ENCODE results near the gene TSPAN4.

The TSPAN4 gene

GRCh38 chr11:801097-801780 is 41.4 kb upstream of the TSPAN4 start:
- no peaks in the 10 kb centered on the region for H3K9me3 Mint-ChIP-seq
- no peak overlapping the region for H3K27ac Mint-ChIP-seq

GRCh38 chr11:802018-802617 is 40.5 kb upstream of the TSPAN4 start:
- peak overlapping the region; percentile 34 for H3K4me3 Mint-ChIP-seq
- DNase-seq (ENCODE audit: low spot score in 2 of 2): no peak
- peaks cover 2% of the 10 kb centered on the region for H3K36me3 Mint-ChIP-seq
- H3K4me1 Mint-ChIP-seq: peaks cover 10% of the 10 kb centered on the region
- no peak overlapping the region for H3K27ac Mint-ChIP-seq
- H3K27me3 Mint-ChIP-seq: no peaks in the 10 kb centered on the region
- no peak for ATAC-seq (ENCODE audit: low read depth)
- no peaks in the 10 kb centered on the region for H3K9me3 Mint-ChIP-seq

More at GRCh38 chr11:801097-801780, 41.4 kb upstream of the TSPAN4 start:
- DNase-seq (ENCODE audit: low spot score in 2 of 2) (no peak), ATAC-seq (ENCODE audit: low read depth) (no peak)
- H3K27me3 Mint-ChIP-seq: no peaks in the 10 kb centered on the region
- H3K36me3 Mint-ChIP-seq: peaks cover 2% of the 10 kb centered on the region
- peaks cover 12% of the 10 kb centered on the region for H3K4me1 Mint-ChIP-seq
- no peak overlapping the region for H3K4me3 Mint-ChIP-seq

- H3K9me3 Mint-ChIP-seq: no peaks in the 10 kb centered on the region
- DNase-seq (ENCODE audit: low spot score in 2 of 2) (no peak), ATAC-seq (ENCODE audit: low read depth) (no peak)
- peak overlapping the region; percentile 11 for H3K4me3 Mint-ChIP-seq
- H3K27me3 Mint-ChIP-seq: no peaks in the 10 kb centered on the region
- H3K36me3 Mint-ChIP-seq: peaks cover 2% of the 10 kb centered on the region
- H3K4me1 Mint-ChIP-seq: peaks cover 12% of the 10 kb centered on the region
- H3K27ac Mint-ChIP-seq: no peak overlapping the region
Measured at GRCh38 chr11:802693-803466, 39.8 kb upstream of the TSPAN4 start.

GRCh38 chr11:803467-803742 is 39.2 kb upstream of the TSPAN4 start:
- Mint-ChIP-seq H3K36me3 (peaks cover 2% of the 10 kb centered on the region), H3K4me3 (peak overlapping the region; percentile 79), H3K9me3 (no peaks in the 10 kb centered on the region), H3K27me3 (no peaks in the 10 kb centered on the region), H3K27ac (no peak overlapping the region), H3K4me1 (peaks cover 13% of the 10 kb centered on the region)
- ATAC-seq (ENCODE audit: low read depth) (no peak), DNase-seq (ENCODE audit: low spot score in 2 of 2) (no peak)

DNA sequence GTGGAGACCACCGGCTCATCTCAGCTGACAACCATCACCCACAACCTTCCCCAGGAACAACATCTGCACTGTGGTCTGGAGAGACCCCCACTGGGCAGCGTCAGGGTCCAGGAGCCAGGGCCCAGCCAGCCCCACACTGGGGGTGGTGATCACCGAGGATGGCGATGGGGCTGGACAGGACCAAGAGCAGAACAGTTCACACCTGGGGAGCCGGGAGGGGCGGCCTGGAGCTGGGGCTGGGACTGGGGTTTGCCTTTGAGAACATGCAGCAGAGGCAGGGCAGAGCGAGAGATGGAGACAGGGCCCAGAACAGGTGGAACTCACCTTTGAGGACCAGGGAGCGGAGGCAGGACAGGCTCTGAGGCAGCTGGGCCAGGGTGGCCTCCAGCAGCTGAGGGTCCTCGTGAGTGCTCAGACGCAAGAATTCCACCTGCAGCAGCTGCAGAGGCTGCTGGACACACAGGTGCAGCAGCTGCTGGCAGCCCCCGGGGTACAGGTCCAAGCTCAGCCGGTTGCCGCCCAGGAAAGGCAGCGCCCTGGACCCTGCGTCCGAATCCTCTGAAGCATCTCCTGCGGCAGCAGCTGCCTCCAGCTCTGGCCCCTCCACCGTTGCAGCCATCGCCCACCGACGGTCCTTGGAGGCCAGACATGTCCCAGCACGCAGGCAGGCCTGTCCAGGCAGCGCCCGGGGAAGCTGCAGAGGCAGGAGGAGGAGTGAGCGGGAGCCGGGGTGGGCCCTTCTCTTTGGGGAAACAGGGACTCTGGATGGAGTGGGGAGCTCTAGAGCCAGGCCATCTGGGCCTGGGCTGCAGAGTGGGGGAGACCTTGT is 38.7 kb upstream of the TSPAN4 start:
- Mint-ChIP-seq H3K4me3 (peak overlapping the region; percentile 79), H3K36me3 (peaks cover 2% of the 10 kb centered on the region), H3K9me3 (no peaks in the 10 kb centered on the region), H3K27ac (peak overlapping the region; percentile 62), H3K4me1 (peaks cover 15% of the 10 kb centered on the region), H3K27me3 (no peaks in the 10 kb centered on the region)
- no peak for DNase-seq (ENCODE audit: low spot score in 2 of 2)
- no peak for ATAC-seq (ENCODE audit: low read depth)

DNA sequence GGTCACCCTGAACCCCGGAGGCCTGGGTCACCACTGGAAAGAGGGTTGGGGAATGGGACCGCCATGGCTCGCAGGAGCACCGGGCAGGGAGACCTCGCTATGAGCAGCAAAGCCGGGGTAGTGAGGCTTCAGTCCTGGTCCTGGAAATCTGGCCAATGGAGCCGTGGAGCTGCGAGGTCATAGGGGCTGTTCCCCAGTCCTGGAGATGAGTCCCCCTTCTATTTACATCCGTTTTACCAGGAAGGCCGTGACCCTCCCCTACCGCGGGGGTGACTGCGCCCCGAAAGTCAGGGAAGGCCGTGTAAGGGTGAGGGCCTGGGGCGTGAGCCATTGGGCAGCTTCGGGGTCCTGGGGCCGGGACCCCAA is 38.1 kb upstream of the TSPAN4 start:
- Mint-ChIP-seq H3K27me3 (no peaks in the 10 kb centered on the region), H3K27ac (peak overlapping the region; percentile 62), H3K9me3 (no peaks in the 10 kb centered on the region), H3K4me3 (peak overlapping the region; percentile 79), H3K4me1 (peaks cover 16% of the 10 kb centered on the region), H3K36me3 (peaks cover 2% of the 10 kb centered on the region)
- DNase-seq (ENCODE audit: low spot score in 2 of 2) (no peak), ATAC-seq (ENCODE audit: low read depth) (no peak)

DNA sequence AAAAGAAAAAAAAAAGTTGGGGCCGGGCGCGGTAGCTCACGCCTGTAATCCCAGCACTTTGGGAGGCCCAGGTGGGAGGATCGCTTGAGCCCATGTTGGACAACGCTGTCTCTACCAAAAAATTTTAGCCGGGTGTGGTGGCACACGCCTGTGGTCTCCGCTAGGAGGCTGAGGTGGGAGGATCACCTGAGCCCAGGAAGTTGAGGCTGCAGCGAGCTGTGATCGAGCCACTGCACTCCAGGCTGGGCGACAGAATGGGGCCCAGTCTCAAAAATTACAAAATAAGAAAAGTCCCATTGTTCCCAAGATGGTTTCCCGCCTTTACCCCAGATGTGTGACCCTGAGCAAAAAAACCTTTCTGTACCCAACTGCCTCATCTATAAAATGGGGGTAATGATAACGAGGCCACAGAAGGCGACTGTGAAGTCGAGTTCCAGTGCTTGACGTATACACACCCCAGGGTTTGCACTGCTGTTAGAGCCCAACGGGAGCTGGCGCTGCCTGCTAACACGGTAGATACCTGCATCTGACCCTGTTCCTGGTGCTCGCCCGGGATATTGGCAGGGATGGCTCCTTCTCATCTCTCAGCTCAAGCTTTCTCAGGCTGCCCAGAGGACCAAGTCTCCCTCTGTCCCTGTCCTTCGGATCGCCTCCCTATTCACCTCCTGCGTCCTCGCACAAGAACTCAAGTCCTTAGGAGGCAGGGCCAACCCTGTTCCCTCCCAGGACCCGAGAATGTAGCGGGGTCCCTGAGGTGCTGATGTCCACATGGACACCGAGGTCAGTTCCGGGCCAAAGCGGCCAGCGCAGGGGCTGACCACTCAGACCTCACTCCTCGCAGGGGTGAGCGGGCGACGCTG is 34.0 kb upstream of the TSPAN4 start:
- ATAC-seq (ENCODE audit: low read depth): no peak
- H3K4me1 Mint-ChIP-seq: peaks cover 21% of the 10 kb centered on the region

DNA sequence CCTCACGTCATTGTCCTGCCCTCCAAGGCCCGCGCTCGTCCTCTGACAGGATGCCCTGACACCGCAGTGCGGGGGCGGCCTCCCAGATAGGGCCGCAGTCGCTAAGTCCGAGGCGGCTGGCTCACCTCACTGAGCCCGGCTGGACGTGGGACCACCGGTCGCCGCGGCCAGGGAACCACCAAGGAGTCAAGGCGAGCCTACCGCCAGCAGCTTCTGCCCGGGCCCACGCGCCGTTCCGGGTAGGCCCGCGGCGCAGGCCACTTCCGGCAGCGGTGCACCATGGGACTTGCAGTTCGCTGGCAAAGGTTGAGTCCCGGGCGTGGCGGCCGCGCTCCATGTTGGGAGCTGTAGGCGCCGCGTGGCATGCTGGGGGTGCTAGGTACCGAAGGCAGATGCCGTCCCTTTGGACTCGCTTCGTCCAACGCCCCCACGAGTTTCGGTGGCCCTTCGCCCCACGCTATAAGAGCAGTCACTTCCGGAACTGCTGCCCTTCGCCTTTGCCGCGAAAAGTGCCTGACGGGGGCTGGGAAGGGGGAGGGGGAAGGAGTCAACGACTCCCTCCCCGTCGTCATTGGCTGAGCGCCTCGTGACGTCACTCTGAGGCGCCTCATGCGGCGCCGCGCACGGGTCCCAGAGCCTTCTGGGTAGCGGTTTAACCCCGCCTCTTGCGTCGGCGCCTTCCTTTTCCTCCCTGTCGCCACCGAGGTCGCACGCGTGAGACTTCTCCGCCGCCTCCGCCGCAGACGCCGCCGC is 33.2 kb upstream of the TSPAN4 start, which contains the start of gene RPLP2:
Gene RPLP2 (plus strand): TSS at position 681 of the 753 bp plus-strand sequence. CDS start 268 bp downstream, outside the sequence.
- peak within 1 kb of the TSS; percentile 96 for H3K27ac Mint-ChIP-seq
- no peaks in the 10 kb centered on the region for H3K27me3 Mint-ChIP-seq
- H3K4me3 Mint-ChIP-seq: peak within 1 kb of the TSS; percentile 94
- peak; percentile 82 for ATAC-seq (ENCODE audit: low read depth)
- peaks cover 8% of the 10 kb centered on the region for H3K36me3 Mint-ChIP-seq
- H3K4me1 Mint-ChIP-seq: peaks cover 20% of the 10 kb centered on the region
- no peaks in the 10 kb centered on the region for H3K9me3 Mint-ChIP-seq
- DNase-seq (ENCODE audit: low spot score in 2 of 2): peak; percentile 96 to 99

More for the DNA sequence above, 34.0 kb upstream of the TSPAN4 start:
- Mint-ChIP-seq H3K9me3 (no peaks in the 10 kb centered on the region), H3K4me3 (peak overlapping the region; percentile 94), H3K27ac (peak overlapping the region; percentile 96), H3K36me3 (peaks cover 5% of the 10 kb centered on the region), H3K27me3 (no peaks in the 10 kb centered on the region)
- no peak for DNase-seq (ENCODE audit: low spot score in 2 of 2)

- Mint-ChIP-seq H3K4me1 (peaks cover 18% of the 10 kb centered on the region), H3K27me3 (no peaks in the 10 kb centered on the region)
Measured at GRCh38 chr11:810040-810567, 32.5 kb upstream of the TSPAN4 start.

DNA sequence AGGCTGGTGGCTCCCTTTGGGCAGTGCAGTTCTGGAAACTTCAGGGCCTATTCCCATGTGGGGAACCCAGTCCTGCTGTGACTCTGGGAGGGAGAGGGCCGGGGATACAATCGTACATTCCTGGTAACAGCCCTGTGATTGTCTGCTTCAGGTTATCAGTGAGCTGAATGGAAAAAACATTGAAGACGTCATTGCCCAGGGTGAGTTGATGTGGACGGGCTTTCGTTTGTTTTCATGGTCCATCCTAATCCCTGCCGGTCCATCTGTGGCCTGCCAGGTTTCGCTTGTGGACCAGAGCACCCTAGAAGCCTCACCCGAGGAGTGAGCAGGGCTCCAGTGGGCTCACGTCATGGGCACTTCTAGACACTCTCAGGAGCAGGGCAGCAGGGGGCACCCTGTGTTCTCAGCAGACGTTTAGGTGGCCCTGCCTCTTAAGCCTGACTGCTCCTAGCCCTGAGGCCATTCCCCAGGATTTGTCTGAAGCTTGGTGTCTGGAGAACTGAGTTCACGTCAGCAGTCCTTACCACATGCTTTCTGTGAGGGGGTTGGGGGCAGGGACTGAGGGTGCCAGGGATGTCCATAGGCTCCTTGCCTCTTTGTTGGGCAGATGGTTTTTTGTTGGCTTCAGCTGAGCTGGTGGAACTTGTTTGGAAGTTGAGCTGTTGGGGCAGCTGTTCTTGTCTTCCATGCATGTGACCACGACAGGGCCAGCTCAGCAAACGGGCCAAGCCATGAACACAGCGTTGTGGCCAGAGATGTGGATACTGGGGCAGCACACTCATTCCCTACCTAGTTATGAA is 31.0 kb upstream of the TSPAN4 start:
- H3K36me3 Mint-ChIP-seq: peaks cover 8% of the 10 kb centered on the region
- no peaks in the 10 kb centered on the region for H3K27me3 Mint-ChIP-seq
- no peaks in the 10 kb centered on the region for H3K9me3 Mint-ChIP-seq
- H3K27ac Mint-ChIP-seq: peak overlapping the region; percentile 60
- H3K4me3 Mint-ChIP-seq: peak overlapping the region; percentile 94
- peaks cover 13% of the 10 kb centered on the region for H3K4me1 Mint-ChIP-seq
- ATAC-seq (ENCODE audit: low read depth) (no peak), DNase-seq (ENCODE audit: low spot score in 2 of 2) (no peak)

More at GRCh38 chr11:810040-810567, 32.5 kb upstream of the TSPAN4 start:
- DNase-seq (ENCODE audit: low spot score in 2 of 2) (no peak), ATAC-seq (ENCODE audit: low read depth) (peak; percentile 13)
- H3K9me3 Mint-ChIP-seq: no peaks in the 10 kb centered on the region
- H3K27ac Mint-ChIP-seq: peak overlapping the region; percentile 96
- peaks cover 8% of the 10 kb centered on the region for H3K36me3 Mint-ChIP-seq
- H3K4me3 Mint-ChIP-seq: peak overlapping the region; percentile 94

- H3K4me3 Mint-ChIP-seq: no peak overlapping the region
- DNase-seq (ENCODE audit: low spot score in 2 of 2) (no peak), ATAC-seq (ENCODE audit: low read depth) (no peak)
- H3K27me3 Mint-ChIP-seq: no peaks in the 10 kb centered on the region
- peak overlapping the region; percentile 31 for H3K27ac Mint-ChIP-seq
- peaks cover 13% of the 10 kb centered on the region for H3K4me1 Mint-ChIP-seq
- peaks cover 8% of the 10 kb centered on the region for H3K36me3 Mint-ChIP-seq
- H3K9me3 Mint-ChIP-seq: no peaks in the 10 kb centered on the region
Measured at GRCh38 chr11:812390-812789, 30.3 kb upstream of the TSPAN4 start.

- Mint-ChIP-seq H3K4me3 (no peak overlapping the region), H3K36me3 (peaks cover 8% of the 10 kb centered on the region)
Measured at GRCh38 chr11:813072-813455, 29.6 kb upstream of the TSPAN4 start.

More at GRCh38 chr11:813072-813455, 29.6 kb upstream of the TSPAN4 start:
- no peak for ATAC-seq (ENCODE audit: low read depth)
- Mint-ChIP-seq H3K27me3 (no peaks in the 10 kb centered on the region), H3K9me3 (no peaks in the 10 kb centered on the region), H3K27ac (no peak overlapping the region), H3K4me1 (peaks cover 10% of the 10 kb centered on the region)
- DNase-seq (ENCODE audit: low spot score in 2 of 2): no peak
